Measurements from ENCODE around the gene CDK5.
"Not testable (repeated sequence)": the region's sequence is repeated elsewhere in the genome, so short reads cannot be mapped to it uniquely, and the experiment has no call there.

The CDK5 gene

DNA sequence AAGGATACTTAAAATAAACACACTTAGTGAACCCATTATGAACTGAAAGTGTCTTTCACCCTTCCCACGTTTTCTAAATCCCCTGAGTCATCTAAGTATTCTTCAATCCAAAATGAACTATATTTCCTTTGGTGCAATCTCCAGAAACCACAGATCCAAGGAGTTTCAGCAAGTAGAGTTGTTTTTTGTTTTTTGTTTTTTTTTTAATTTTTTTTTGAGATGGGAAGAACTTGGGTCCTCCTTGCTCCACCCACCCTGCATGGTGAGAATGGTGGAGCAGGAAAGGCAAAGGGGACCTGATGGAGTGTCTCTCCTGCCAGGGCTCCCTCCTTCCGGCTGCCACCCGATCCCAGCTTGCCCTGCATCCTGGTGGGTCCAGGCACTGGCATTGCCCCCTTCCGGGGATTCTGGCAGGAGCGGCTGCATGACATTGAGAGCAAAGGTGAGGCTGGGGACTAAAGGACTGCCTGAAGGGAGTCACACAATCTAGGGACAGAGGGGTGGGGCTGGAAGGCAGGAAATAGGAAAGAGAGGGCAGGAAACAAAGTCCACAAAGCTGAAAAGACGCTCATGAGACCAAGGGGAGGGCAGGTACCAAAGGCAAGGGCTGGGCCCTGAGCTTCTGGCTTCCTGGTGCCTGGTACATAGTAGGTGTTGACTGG lies 45.5 kb downstream of the CDK5 start:
- DNase-seq: no peak

DNA sequence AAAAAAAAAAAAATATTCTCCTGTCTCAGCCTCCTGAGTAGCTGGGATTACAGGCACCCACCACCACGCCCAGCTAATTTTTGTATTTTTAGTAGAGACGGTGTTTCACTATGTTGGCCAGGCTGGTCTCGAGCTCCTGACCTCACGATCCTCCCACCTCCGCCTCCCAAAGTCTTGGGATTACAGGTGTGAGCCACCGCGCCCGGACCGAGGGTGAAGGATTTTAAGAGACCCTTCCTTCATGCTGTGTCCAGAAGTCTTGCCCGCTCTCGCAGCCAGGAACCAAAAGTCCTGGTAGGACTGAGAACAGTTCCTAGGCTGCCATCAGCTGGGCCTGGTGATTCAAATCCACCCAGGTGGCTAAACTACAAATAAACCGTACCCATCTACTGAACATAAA lies 46.1 kb downstream of the CDK5 start:
- not testable (repeated sequence) for DNase-seq

DNA sequence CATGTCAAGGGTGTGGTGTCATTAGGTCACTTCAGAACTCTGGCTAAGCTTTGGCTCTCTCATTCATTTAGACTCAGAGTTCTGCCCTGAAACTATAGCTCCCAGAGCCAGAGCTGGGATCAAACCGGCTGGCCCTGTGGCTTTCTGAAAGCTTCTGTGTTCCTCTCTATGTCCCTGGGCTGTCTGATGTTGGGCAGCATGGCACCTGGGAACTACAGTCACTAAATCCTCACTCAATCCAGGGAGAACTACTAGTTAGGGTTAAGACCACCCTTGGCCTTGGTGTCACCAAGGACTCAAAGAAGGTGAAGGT lies 46.6 kb downstream of the CDK5 start:
- DNase-seq: no peak

DNA sequence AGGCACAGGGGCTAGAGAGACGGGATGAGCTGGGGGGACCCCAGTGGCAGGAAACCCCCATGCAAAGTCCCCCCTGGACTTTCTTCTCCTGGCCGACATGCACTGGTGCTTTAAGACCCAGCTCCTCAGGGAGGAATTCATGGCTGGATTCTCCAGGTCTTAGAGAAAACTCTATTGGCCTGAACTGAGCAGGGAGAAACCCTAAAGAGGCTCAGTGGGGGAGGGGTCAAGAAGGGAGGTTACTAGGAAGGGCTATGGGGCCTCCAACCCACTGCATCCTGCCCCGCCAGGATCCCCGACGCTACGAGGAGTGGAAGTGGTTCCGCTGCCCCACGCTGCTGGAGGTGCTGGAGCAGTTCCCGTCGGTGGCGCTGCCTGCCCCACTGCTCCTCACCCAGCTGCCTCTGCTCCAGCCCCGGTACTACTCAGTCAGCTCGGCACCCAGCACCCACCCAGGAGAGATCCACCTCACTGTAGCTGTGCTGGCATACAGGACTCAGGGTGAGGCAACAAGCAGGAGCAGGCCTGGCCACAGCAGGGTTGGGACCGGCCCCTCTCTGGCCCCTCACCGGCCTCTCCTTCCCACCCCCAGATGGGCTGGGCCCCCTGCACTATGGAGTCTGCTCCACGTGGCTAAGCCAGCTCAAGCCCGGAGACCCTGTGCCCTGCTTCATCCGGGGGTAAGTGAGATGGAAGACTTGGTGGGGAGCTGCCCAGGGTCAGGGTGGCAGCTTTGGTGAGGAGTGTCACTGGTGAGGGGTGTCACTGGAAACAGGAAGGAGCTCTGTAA lies 47.2 kb downstream of the CDK5 start:
- DNase-seq: no peak

DNA sequence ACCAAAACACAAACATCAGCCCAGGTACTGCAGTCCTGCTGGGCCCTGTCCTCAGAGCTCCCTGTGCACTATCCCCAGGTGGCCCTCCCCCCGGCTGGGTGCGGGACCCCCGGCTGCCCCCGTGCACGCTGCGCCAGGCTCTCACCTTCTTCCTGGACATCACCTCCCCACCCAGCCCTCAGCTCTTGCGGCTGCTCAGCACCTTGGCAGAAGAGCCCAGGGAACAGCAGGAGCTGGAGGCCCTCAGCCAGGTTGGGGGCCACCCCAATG lies 47.7 kb downstream of the CDK5 start:
- DNase-seq: no peak

DNA sequence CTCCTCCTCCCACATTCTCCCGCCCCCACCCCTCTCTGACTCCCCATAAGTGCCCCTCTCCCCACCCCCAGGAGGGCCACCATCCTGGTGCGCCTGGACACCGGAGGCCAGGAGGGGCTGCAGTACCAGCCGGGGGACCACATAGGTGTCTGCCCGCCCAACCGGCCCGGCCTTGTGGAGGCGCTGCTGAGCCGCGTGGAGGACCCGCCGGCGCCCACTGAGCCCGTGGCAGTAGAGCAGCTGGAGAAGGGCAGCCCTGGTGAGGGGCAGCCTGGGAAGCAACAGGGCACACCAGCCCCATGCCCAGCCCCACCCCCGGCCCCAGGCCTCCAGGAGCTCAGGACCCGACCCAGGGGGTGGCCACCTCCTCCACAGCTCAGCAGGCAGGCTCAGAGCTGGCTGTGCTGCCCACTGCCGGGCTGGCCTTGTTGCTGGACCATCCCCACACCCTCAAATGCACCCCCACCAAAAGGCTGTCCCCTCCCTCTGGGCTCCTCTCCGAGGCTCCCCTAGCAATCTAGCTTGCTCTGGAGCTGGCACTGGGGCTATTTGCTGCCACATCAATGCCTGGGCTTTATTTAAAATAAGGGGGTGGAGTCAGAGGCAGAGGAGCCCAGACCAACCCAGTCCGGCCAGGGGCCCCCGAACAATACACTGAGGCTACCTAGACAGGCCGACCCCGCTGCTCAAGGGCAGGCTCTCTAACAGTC lies 48.2 kb downstream of the CDK5 start:
- no peak for DNase-seq

DNA sequence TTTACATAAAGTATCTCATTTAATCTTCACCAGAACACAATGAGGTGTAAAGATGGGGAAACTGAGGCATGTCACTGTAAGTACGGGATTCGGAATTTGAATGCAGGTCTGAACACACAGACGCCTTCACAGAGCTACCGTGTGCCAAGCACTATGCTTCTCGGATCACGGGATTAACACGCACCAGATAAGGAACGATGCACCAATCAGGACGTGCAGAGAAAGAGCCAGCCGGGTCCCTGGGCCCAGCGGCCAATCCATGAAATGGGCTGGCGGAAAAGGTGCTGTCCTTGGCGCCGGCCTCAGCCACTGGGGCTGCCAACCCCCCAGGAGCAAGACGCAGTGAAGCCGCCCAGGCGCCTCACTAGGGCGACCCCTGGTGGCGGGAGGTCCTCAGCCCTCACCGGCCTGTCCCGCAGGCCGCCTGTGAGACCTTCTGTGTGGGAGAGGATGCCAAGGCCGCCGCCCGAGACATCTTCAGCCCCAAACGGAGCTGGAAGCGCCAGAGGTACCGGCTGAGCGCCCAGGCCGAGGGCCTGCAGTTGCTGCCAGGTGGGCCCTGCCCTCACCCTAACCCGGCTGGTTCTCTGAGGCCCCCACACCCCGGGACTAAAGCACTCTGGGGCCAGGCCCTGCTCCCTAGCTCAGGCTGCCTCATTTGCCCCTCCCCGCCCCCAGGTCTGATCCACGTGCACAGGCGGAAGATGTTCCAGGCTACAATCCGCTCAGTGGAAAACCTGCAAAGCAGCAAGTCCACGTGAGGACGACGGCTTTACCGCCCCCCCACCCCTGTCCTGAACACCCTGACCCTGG lies 49.0 kb downstream of the CDK5 start:
- DNase-seq: no peak

DNA sequence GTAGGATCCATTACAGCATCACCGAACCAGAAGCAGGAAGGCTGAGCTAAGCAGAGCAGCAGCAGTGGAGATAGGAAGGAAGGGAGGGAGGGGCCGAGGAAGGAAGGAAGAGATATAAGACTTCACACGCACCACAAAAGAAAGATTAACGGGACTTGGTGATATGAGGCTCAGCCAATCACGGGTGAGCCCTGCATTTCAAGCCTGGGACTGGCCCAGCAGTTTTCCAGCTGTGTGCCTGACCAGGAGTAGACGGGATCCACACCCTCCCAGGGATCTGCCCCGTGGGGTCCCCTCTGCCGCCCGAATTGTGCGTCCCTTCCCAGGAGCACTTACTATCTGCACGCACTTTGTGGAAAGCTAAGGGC lies 49.6 kb downstream of the CDK5 start:
- no peak for DNase-seq

DNA sequence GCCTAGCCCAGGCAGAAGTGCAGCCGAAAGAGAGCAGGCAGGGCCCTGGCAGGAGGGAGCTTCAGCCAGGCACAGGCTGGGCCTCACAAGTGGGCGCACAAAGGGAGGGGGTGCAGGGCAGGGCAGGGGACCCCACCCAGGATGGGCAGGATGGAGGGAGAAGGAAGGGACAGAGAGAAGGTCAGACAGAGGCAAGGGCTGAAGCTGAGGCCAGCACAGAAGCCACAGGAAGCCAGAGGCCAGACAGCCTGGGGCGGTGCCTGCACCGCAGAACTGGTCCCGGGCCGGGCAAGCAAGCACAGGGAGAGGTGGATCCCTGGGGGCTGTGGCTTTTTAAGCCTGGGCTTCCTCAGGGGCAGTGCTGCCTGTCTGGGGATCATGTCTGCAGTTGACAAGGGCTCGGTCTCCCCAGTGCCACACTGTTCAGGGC lies 50.2 kb downstream of the CDK5 start:
- DNase-seq: no peak

DNA sequence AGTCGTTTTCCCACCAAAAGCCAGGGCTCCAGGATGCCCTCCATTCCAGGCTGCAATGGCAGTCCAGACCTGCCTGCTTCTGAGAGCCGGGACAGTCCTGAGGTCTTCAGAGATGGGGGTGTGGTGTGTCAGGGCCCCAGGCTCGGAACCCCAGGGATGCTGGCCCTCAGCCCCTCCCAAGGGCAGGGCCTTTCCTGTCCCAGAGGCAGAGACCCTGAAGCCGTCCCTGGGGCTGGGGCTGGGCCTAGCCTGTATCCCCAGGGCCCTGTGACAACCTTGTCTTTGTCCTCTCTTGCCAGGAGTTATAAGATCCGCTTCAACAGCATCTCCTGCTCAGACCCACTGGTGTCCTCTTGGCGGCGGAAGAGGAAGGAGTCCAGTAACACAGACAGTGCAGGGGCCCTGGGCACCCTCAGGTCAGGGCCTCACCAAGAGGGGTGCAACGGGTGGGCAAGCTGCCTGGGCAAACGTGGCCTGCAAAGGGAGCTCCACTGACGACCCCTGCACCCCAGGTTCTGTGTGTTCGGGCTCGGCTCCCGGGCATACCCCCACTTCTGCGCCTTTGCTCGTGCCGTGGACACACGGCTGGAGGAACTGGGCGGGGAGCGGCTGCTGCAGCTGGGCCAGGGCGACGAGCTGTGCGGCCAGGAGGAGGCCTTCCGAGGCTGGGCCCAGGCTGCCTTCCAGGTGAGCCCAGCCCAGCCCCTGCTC lies 51.0 kb downstream of the CDK5 start:
- DNase-seq: no peak

DNA sequence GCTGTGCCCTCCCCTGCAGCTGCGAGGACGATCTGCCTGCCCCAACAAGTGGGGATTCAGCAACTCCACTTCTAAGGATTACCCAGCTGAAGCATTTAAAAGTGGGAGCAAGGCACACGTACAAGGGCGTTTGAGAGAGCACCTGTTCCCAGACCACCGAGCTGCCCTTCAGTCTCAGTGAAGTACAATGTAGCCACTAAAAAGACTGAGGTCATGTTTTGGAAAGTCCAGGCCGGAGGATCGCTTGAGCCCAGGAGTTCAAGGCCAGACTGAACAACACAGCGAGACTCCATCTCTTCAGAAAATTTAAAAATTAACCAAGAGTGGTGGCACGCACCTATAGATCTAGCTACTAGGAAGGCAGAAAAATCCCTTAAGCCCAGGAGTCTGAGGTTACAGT lies 52.1 kb downstream of the CDK5 start:
- DNase-seq: no peak

Data from NCI-H510A treated with DMSO at 0.1 percent for 48 hours (cell line).